ENCODE measurements around the gene DGCR2.
"Not testable (repeated sequence)": the region's sequence is repeated elsewhere in the genome, so short reads cannot be mapped to it uniquely, and the experiment has no call there.

Gene DGCR2

DNA sequence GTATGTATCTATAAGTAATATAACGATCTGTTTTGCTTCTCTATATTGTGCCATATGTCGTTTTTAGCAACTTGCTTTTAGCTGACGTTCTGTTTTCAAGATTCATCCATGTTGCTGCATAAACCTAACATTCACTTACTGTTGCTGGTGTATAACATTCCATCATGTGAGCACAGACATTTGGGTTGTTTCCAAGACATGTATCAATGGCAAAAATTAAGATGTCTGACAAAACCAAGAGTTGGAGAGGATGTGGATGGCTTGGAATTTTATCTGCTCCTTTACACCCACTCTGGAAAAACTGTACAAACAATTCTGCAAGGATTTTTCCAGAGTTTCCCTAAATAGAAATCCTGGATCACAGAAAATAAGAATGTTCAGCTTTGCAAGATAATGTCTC, 40.9 kb downstream of the DGCR2 start:
- DNase-seq (ENCODE audit: low spot score): no peak

DNA sequence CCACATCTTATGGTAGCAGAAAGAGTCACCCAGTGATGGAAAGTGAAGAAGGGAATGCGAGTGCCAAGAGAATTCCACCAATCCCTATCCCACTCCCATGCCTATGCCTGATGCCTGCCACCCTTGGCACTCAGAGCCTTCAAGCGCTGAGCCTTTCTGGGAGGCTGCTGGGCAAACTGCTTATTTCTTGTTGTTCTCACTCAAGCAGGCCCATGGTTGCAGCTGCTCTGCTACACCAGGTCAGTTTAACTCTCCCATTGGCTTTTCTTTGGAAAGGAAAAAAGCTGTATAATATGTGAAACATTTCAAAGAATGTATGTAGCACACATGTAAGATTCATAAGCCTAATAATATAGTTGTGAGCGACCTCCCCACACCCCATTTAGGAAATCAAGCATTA, 41.4 kb downstream of the DGCR2 start:
- no peak for DNase-seq (ENCODE audit: low spot score)

DNA sequence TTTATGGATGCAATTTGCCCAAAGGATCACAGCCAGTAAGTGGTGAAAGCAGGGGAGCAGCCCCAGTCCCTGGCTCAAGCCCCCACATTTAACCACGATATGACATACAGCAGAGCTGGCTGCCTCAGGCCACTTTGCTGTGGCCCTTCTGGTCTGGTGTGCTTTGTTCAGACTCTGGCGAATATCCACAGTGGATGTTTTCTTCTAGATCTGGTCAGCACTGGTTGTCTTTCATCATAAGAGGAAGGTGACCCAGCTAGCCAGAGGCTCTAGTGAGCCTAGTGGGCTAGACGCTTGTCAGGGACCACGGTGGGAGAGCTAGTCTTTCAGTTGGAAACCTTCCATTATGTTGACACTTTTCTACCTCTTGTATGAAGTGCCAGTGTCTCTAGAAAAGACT, 42.5 kb downstream of the DGCR2 start:
- DNase-seq (ENCODE audit: low spot score): no peak

DNA sequence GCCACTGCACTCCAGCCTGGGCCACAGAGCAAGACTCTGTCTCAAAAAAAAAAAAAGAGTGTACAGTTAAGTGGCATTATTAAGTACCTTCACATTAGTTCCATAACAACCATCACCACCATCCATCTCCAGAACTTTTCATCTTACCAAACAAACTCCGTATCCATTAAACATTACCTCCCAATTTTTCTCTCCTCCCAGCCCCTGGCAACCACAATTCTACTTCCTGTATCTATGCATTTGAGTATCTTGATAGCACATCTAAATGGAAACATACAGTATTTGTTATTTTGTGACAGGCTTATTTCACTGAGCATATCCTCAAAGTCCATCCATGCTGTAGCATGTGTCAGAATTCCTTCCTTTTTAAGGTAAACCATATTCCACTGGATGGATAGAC, 46.8 kb downstream of the DGCR2 start:
- DNase-seq (ENCODE audit: low spot score): no peak

- not testable (repeated sequence) for DNase-seq (ENCODE audit: low spot score)
Observed at GRCh38 chr22:19072853-19073252, 49.4 kb downstream of the DGCR2 start.

DNA sequence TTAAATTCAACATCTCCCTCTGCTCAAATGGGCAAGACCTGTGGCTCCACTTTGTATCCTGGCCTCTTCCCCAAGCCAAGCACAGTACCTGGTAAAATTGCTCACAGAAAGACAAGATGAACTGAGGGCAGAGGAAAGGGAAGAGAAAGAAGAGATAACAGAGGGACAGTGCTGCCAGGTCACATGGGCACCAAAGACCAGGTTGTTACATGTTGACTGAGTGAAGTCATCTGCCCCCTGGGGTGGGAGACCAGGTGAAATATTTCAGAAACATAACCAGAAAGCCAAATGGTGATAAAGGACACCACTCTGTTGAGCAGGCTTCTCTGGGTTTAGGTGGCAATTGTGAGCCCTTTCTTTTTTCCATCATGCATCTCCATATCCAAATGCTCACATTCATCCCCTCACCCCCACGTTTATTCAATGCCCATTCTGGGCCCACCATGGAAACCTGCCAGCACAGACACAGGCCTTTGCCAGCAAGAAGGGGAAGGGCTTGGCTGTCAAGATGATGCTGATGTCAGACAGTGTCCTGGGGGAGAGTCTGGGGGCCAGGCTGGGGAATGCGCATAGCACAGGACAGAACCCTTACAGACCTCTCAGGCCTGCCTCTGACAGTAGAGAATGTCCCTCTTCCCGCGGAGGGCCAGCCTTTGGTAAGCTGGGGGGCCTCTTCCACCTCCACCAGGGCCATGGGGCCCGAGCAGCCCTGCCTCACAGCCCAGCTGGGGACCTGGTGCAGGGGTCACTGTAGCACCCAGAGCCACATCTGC, 51.6 kb downstream of the DGCR2 start:
- DNase-seq (ENCODE audit: low spot score): no peak

DNA sequence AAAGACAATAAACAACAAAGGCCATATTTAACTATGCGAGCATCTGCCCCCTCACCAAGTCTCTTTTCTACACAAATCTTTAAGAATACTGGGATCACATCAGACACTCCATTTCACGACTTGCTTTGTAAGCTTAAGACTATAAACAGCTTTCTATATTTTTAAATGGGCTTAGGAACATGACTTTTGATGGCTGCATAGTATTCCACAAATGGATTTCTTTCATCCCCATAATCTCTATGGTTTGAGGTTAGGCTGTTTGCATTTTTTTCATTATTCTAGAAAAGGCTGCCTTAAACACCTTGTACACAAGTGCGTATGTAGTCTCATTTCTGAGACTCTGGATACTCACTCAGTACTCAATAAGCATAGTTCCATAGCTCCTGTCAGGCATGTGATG, 52.8 kb downstream of the DGCR2 start:
- no peak for DNase-seq (ENCODE audit: low spot score)

GRCh38 chr22:19068784-19069271, 53.4 kb downstream of the DGCR2 start:
- no peak for DNase-seq (ENCODE audit: low spot score)

DNA sequence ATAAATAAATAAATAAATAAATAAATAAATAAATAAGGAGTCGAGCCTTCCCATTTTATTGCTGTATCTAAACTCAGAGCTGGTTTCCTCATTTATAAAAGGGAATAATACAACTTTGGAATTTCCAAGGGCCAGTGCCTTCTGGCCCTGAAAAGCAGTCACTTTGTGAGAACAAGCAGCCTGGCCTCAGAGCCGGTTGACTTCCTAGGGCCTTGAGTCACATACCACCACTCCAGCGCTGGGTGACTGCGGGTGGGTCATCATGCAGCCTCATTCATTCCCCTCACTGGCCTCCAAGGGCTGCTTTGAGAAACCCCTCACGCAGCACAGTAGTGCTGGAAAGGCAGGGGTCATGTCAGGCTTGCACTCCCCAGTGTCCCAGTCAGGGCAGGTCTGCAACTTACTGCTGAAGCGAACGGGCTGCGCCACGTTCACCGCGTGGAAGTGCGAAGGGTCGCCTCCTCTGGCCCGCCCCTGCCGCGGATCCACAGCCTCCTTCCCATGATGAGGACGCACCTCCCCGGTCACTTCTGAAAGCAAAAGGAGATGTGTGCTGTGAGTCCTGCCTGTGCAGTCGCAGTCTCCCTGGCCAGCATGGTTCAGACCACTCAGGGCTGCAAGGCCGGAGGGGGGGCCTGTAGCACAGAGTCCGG, 54.4 kb downstream of the DGCR2 start:
- DNase-seq (ENCODE audit: low spot score): no peak

- DNase-seq (ENCODE audit: low spot score): no peak
Observed at GRCh38 chr22:19066531-19067271, 55.5 kb downstream of the DGCR2 start.

DNA sequence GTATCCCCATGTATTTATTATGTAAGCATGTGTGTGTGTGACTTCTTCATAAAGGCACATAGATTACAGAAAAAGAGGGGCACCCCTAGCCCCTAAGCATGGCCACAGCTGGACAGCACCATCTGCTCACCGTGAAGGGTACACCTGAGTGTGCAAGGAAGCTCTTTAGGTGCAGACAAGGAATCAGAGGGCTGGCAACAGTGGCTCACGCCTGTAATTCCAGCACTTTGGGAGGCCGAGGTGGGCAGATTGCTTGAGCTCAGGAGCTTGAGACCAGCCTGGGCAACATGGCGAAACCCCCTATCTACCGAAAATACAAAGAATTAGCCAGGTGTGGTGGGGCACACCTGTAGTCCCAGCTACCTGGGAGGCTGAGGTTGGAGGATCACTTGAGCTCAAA, 56.3 kb downstream of the DGCR2 start:
- DNase-seq (ENCODE audit: low spot score): no peak

DNA sequence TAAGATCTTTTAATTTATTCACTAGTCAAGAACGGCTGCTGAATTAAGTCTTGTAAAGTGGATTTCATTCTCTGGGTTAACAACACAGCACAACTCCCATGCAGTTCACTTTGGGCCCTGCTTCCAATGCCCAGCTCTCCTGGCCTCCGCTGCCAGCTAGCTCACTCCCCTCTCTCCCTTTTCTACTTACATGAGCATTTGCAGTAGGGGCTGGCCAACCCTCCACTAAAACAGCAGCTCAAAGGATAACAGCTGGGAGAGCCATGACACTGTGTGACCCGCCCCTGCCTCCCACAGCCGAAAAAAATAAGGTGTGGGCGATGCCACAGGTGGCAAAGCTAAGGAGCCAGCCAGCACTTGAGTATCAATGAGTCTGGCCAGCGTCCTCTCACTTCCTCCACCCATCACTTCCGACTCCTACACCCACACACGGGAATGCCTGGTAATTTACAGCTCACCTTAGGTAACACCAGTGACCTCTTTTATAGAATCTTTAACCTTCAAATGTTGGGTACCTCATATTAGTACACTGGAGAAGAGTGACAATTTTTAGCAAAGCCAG, 56.8 kb downstream of the DGCR2 start:
- DNase-seq (ENCODE audit: low spot score): no peak

- no peak for DNase-seq (ENCODE audit: low spot score)
Observed at GRCh38 chr22:19064354-19065054, 57.7 kb downstream of the DGCR2 start.

DNA sequence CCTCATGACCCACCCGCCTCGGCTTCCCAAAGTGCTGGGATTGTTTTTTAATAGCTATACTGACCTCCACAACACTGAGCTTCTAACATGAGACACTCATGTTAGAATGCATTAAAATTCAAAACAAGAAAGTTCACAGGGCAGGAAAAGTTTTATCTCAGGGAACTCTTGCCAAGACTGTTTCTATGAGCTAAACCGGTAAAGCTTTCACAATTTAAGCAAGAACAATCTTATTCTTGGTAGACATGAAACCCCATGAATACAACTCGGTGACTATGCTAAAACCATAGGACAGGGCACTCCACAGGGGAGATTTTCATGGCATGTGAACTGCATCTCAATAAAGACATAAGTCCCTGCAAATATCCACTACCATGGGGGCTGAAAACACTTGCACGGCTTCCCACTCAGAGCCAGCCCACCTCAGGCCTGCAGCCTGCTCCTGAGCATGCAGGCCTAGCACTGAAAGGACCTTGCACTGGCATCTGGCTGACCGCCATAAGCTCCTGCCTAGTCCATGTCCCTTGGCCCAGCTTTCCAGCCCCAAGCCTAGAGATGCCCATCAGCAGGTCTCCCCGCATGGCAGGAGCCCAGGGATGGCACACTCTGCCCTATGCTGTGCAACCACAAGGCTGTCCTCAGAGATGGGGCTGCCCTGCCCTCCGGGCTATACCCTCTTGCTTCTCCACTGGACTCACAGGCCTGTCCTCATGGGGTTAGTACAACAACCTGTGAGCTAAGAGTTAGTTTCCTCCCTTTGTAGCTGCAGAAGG, 58.4 kb downstream of the DGCR2 start:
- DNase-seq (ENCODE audit: low spot score): no peak

DNA sequence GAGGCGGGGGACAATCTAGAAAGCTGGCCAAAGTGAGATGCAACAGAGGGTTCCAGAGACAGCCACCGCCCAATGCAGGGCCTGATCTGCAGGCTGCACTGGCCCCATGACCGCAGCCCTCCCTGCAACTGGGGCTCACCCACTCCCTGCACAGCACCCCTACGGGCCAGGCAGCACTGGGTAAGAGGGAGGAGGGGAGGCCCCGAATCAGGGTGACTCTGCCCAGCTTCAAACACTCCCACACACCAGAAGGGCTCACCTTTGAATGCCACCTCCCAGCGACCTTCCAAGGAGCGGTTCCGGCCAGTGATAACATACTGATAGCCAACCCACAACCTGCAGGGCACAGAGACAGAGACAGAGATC, 59.3 kb downstream of the DGCR2 start:
- no peak for DNase-seq (ENCODE audit: low spot score)

DNA sequence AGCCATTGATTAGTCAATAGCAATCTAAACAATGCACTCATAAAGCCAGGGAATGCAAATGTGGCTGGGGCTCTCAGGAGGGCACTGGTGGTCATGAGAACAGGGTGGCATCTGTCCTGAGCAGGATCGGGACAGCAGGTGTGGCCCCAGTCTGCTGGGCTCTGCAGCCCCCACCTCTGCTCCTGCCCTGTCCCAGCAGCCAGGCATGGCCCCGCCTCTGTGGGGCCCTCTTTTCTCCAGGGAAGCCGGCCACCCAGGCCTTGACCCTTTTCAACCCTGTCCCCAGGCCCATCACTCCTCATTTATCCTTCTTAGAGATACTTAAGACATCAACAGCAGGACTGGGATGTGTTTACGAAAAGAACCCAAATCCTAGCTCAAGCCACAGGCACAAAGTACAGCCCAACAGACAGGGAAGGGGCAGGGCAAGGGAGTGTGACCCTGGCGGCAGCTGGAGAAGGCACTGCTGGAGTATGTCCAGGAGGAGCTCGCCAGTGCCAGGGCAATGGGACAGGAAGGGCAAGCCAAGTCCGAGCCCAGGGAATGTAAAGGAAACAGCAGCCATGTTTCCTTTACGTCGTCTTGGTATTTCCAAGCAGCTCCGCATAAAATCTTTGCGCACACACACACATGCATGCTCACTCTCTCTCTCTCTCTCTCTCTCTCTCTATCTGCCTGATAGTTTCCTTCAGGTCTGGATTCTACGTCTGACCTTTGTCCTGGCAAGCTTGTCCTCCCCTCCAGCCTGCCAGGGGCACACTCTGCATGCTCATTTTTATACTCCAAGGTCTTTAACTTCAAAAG, 59.9 kb downstream of the DGCR2 start:
- no peak for DNase-seq (ENCODE audit: low spot score)

GRCh38 chr22:19061471-19062138, 60.6 kb downstream of the DGCR2 start:
- no peak for DNase-seq (ENCODE audit: low spot score)

DNA sequence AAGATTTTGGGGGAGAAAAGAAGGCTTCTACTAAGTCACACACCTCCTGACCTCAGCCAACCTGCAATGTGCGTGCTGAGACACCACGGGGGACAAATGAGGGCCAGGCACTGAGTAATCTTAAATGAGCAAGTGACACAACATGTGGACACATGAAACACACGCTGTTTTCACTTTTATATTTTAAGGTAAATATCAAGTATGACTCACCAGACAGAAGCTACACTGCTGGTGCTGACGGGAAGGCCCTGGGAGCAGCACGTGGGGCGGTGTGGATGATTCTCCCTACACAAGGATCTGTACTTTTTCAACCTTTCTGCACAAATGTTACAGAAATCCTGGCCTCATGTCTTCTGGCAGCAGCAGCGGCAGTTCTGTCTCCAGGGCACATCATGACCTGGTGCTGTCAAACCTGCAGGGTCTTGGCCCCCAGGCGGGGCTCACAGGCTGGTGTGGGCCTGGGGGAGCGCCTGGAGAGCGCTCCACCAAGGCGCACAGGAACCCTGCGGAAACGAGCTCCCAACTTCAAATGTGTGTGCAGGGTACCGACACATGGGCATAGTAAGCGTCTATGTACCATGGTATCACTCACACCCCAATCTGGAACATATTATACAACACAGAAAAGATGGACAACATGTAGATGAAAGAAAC, 61.7 kb downstream of the DGCR2 start:
- no peak for DNase-seq (ENCODE audit: low spot score)

Measured in CD4-positive, alpha-beta T cell treated with Interleukin-6 at 100 ng/mL for 8 hours (primary cell).